SK-N-SH (cell line): ENCODE results near the gene SMIM28.

Experiments
- EP300 ChIP-seq, 2 experiments: IDR thresholded peaks; 2 replicates each; pipeline versions ENCODE4 v1.4.0 to v1.6.1; 2012; ENCODE audit warnings: borderline replicate concordance in 1 of 2, low read depth in 1 of 2, low read length in 1 of 2
- EZH2phosphoT487 ChIP-seq: fragments of 200-600 bp; sonication (generic); IDR thresholded peaks from 2 replicates; pipeline ENCODE4 v1.6.1; 2017; ENCODE audit warnings: low read depth, mixed run types, mild to moderate bottlenecking, antibody characterized with exemption, moderate library complexity, borderline replicate concordance
- POLR2AphosphoS5 ChIP-seq: IDR thresholded peaks from 2 replicates; pipeline ENCODE4 v1.6.1; 2012; ENCODE audit warnings: low read depth, low read length
- SIN3A ChIP-seq: IDR thresholded peaks from 2 replicates; pipeline ENCODE4 v1.6.1; 2012; ENCODE audit warnings: low read depth, mild to moderate bottlenecking, low read length, moderate library complexity, borderline replicate concordance
- SMC3 ChIP-seq: IDR thresholded peaks from 2 replicates; pipeline ENCODE4 v1.6.1; 2012; ENCODE audit warnings: low read depth, low read length, improper control_type of control experiment
- TAF1 ChIP-seq: IDR thresholded peaks from 2 replicates; pipeline ENCODE4 v1.6.1; 2012; ENCODE audit warnings: low read depth, mild to moderate bottlenecking, low read length, moderate library complexity, borderline replicate concordance
- TEAD4 ChIP-seq: IDR thresholded peaks from 2 replicates; pipeline ENCODE4 v1.4.0; 2012; ENCODE audit warnings: mild to moderate bottlenecking, borderline replicate concordance; ENCODE audit not compliant: insufficient read depth
- YY1 ChIP-seq: IDR thresholded peaks from 2 replicates; pipeline ENCODE4 v1.4.0; 2012; ENCODE audit warnings: low read depth, mild to moderate bottlenecking
- TF ChIP-seq, protein P1 (sequence below): fragments of 200-600 bp; sonication (generic); IDR thresholded peaks from 2 replicates; pipeline ENCODE4 v1.6.1; 2017; ENCODE audit warnings: antibody characterized with exemption, mild to moderate bottlenecking, moderate library complexity
- TF ChIP-seq, protein P2 (sequence below): IDR thresholded peaks from 2 replicates; pipeline ENCODE4 v1.6.1; 2012; ENCODE audit warnings: mild to moderate bottlenecking, low read depth, low read length, moderate library complexity
- TF ChIP-seq, protein P3 (sequence below): IDR thresholded peaks from 2 replicates; pipeline ENCODE4; 2012

GRCh38 chr6:138374815-138375214 lies 2.9 kb upstream of the SMIM28 start:
- TF ChIP-seq SIN3A: no peak
- no peak for TF ChIP-seq YY1
- TF ChIP-seq, protein P1, sequence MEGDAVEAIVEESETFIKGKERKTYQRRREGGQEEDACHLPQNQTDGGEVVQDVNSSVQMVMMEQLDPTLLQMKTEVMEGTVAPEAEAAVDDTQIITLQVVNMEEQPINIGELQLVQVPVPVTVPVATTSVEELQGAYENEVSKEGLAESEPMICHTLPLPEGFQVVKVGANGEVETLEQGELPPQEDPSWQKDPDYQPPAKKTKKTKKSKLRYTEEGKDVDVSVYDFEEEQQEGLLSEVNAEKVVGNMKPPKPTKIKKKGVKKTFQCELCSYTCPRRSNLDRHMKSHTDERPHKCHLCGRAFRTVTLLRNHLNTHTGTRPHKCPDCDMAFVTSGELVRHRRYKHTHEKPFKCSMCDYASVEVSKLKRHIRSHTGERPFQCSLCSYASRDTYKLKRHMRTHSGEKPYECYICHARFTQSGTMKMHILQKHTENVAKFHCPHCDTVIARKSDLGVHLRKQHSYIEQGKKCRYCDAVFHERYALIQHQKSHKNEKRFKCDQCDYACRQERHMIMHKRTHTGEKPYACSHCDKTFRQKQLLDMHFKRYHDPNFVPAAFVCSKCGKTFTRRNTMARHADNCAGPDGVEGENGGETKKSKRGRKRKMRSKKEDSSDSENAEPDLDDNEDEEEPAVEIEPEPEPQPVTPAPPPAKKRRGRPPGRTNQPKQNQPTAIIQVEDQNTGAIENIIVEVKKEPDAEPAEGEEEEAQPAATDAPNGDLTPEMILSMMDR: no peak
- TF ChIP-seq POLR2AphosphoS5: no peak
- TF ChIP-seq, protein P2, sequence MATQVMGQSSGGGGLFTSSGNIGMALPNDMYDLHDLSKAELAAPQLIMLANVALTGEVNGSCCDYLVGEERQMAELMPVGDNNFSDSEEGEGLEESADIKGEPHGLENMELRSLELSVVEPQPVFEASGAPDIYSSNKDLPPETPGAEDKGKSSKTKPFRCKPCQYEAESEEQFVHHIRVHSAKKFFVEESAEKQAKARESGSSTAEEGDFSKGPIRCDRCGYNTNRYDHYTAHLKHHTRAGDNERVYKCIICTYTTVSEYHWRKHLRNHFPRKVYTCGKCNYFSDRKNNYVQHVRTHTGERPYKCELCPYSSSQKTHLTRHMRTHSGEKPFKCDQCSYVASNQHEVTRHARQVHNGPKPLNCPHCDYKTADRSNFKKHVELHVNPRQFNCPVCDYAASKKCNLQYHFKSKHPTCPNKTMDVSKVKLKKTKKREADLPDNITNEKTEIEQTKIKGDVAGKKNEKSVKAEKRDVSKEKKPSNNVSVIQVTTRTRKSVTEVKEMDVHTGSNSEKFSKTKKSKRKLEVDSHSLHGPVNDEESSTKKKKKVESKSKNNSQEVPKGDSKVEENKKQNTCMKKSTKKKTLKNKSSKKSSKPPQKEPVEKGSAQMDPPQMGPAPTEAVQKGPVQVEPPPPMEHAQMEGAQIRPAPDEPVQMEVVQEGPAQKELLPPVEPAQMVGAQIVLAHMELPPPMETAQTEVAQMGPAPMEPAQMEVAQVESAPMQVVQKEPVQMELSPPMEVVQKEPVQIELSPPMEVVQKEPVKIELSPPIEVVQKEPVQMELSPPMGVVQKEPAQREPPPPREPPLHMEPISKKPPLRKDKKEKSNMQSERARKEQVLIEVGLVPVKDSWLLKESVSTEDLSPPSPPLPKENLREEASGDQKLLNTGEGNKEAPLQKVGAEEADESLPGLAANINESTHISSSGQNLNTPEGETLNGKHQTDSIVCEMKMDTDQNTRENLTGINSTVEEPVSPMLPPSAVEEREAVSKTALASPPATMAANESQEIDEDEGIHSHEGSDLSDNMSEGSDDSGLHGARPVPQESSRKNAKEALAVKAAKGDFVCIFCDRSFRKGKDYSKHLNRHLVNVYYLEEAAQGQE: no peak
- no peak for TF ChIP-seq TEAD4
- TF ChIP-seq SMC3: no peak
- no peak for TF ChIP-seq EZH2phosphoT487
- TF ChIP-seq EP300 (IDR thresholded peaks at IDR 0.05; ENCODE audit: borderline replicate concordance in 1 of 2, low read depth in 1 of 2, low read length in 1 of 2): no peak
- TF ChIP-seq, protein P3, sequence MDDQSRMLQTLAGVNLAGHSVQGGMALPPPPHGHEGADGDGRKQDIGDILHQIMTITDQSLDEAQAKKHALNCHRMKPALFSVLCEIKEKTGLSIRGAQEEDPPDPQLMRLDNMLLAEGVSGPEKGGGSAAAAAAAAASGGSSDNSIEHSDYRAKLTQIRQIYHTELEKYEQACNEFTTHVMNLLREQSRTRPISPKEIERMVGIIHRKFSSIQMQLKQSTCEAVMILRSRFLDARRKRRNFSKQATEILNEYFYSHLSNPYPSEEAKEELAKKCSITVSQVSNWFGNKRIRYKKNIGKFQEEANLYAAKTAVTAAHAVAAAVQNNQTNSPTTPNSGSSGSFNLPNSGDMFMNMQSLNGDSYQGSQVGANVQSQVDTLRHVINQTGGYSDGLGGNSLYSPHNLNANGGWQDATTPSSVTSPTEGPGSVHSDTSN: no peak
- no peak for TF ChIP-seq TAF1
